SK-N-MC (cell line): ENCODE data around the gene DAB2IP.

Experiments
- EZH2 ChIP-seq: fragments of 200-600 bp; sonication (generic); IDR thresholded peaks from one replicate; pipeline ENCODE4 v1.6.1; 2017; ENCODE audit warnings: antibody characterized with exemption
- POLR2AphosphoS5 ChIP-seq: IDR thresholded peaks from 2 replicates; pipeline ENCODE4 v1.6.1; 2012; ENCODE audit warnings: mild to moderate bottlenecking, low read depth, low read length, borderline replicate concordance

DNA sequence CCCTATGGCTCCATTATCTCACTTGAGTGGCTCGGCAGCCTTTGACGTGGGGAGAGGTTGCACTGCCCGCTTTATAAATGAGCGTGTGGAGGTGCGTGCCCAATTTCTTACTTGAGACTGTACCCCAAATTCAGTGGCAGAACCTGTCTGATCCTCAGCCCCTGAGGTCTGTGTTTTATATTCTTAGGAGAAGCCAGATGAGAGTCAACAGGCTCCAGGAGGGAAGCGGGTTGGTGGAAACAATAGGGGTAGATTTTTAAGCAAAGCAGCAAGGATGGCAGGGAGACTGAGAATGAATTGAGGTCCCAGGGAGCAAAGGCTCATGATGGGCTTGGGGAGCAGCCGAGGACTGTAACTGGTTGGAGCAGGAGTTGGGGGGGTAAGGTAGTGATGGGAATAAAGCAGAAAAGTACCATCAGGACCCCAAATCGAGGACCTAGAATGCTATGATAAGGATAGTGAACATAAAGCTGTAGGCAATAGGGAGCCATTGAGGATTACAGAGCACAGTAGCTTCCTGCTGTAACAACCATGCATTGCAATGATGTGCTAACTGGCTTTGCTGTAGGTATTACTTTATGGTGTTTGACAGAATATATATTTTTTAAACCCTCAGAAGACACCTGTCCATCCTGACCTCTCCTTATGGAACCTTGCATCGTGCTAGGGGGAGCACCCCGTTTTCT, 43.1 kb upstream of the DAB2IP start:
- no peak for TF ChIP-seq POLR2AphosphoS5
- TF ChIP-seq EZH2: no peak
